IPS-NIHi11 (cell line): ENCODE data around the gene DPP10.

Experiments used
- DNase-seq: peaks from one replicate; pipeline ENCODE4 v3.0.0; 2012; ENCODE audit warnings: mixed read lengths, low spot score

Gene DPP10

GRCh38 chr2:115427436-115427835, 985.0 kb downstream of the DPP10 start:
- DNase-seq, result peak; percentile 49

GRCh38 chr2:115440746-115441145, 998.3 kb downstream of the DPP10 start:
- DNase-seq, result peak; percentile 17

- DNase-seq, result no peak
Measured at GRCh38 chr2:115443539-115444185, 1001.2 kb downstream of the DPP10 start.

GRCh38 chr2:115460008-115460407, 1017.6 kb downstream of the DPP10 start:
- DNase-seq, result no peak

GRCh38 chr2:115480741-115481140, 1038.3 kb downstream of the DPP10 start:
- no peak for DNase-seq

GRCh38 chr2:115481842-115482241, 1039.4 kb downstream of the DPP10 start:
- no peak for DNase-seq

- no peak for DNase-seq
Measured at GRCh38 chr2:115483666-115484065, 1041.2 kb downstream of the DPP10 start.

- no peak for DNase-seq
Measured at GRCh38 chr2:115484486-115484885, 1042.0 kb downstream of the DPP10 start.

- DNase-seq, result no peak
Measured at GRCh38 chr2:115484983-115485382, 1042.5 kb downstream of the DPP10 start.

GRCh38 chr2:115491186-115491793, 1048.8 kb downstream of the DPP10 start:
- no peak for DNase-seq

GRCh38 chr2:115505331-115505730, 1062.9 kb downstream of the DPP10 start:
- DNase-seq, result no peak

GRCh38 chr2:115520727-115521126, 1078.3 kb downstream of the DPP10 start:
- DNase-seq, result no peak

GRCh38 chr2:115524452-115524851, 1082.0 kb downstream of the DPP10 start:
- no peak for DNase-seq

GRCh38 chr2:115529627-115530026, 1087.2 kb downstream of the DPP10 start:
- DNase-seq, result no peak

- no peak for DNase-seq
Measured at GRCh38 chr2:115533081-115533480, 1090.6 kb downstream of the DPP10 start.

- no peak for DNase-seq
Measured at GRCh38 chr2:115541814-115542213, 1099.4 kb downstream of the DPP10 start.

- DNase-seq, result no peak
Measured at GRCh38 chr2:115542331-115542730, 1099.9 kb downstream of the DPP10 start.

- no peak for DNase-seq
Measured at GRCh38 chr2:115543024-115543423, 1100.6 kb downstream of the DPP10 start.

- DNase-seq, result no peak
Measured at GRCh38 chr2:115543461-115543860, 1101.0 kb downstream of the DPP10 start.

GRCh38 chr2:115549611-115550130, 1107.2 kb downstream of the DPP10 start:
- DNase-seq, result no peak

- DNase-seq, result no peak
Measured at GRCh38 chr2:115552726-115553125, 1110.3 kb downstream of the DPP10 start.

- no peak for DNase-seq
Measured at GRCh38 chr2:115554153-115554552, 1111.7 kb downstream of the DPP10 start.

GRCh38 chr2:115558725-115559124, 1116.3 kb downstream of the DPP10 start:
- no peak for DNase-seq

- DNase-seq, result no peak
Measured at GRCh38 chr2:115560666-115561065, 1118.2 kb downstream of the DPP10 start.
